ENCODE results near the gene OAS2.
A peak's percentile ranks its signal among the peaks of the same experiment; 100 is the strongest.
"Not testable (repeated sequence)": the region's sequence is repeated elsewhere in the genome, so short reads cannot be mapped to it uniquely, and the experiment has no call there.

Gene OAS2

GRCh38 chr12:112980491-112981158, 2.3 kb downstream of the OAS2 start:
- DNase-seq (ENCODE audit: low spot score): no peak

GRCh38 chr12:112985642-112986290, 7.4 kb downstream of the OAS2 start:
- DNase-seq (ENCODE audit: low spot score): no peak

- DNase-seq (ENCODE audit: low spot score): no peak
Measured at GRCh38 chr12:112986291-112986800, 8.0 kb downstream of the OAS2 start.

- DNase-seq (ENCODE audit: low spot score): no peak
Measured at GRCh38 chr12:112987561-112987960, 9.2 kb downstream of the OAS2 start.

GRCh38 chr12:112988224-112988623, 9.9 kb downstream of the OAS2 start:
- no peak for DNase-seq (ENCODE audit: low spot score)

- DNase-seq (ENCODE audit: low spot score): not testable (repeated sequence)
Measured at GRCh38 chr12:112988823-112989385, 10.6 kb downstream of the OAS2 start.

GRCh38 chr12:112989806-112990205, 11.5 kb downstream of the OAS2 start:
- DNase-seq (ENCODE audit: low spot score): no peak

GRCh38 chr12:112992541-112993398, 14.5 kb downstream of the OAS2 start:
- peak; percentile 73 for DNase-seq (ENCODE audit: low spot score)

GRCh38 chr12:112995008-112995407, 16.7 kb downstream of the OAS2 start:
- no peak for DNase-seq (ENCODE audit: low spot score)

GRCh38 chr12:112996501-112996900, 18.2 kb downstream of the OAS2 start:
- DNase-seq (ENCODE audit: low spot score): no peak

- DNase-seq (ENCODE audit: low spot score): no peak
Measured at GRCh38 chr12:112997506-112997905, 19.2 kb downstream of the OAS2 start.

GRCh38 chr12:112998987-112999767, 20.9 kb downstream of the OAS2 start:
- DNase-seq (ENCODE audit: low spot score): no peak

- no peak for DNase-seq (ENCODE audit: low spot score)
Measured at GRCh38 chr12:113000433-113000832, 22.1 kb downstream of the OAS2 start.

- no peak for DNase-seq (ENCODE audit: low spot score)
Measured at GRCh38 chr12:113002155-113002554, 23.8 kb downstream of the OAS2 start.

- no peak for DNase-seq (ENCODE audit: low spot score)
Measured at GRCh38 chr12:113002676-113003075, 24.4 kb downstream of the OAS2 start.

GRCh38 chr12:113003636-113004035, 25.3 kb downstream of the OAS2 start:
- no peak for DNase-seq (ENCODE audit: low spot score)

- peak; percentile 6 for DNase-seq (ENCODE audit: low spot score)
Measured at GRCh38 chr12:113005762-113006161, 27.4 kb downstream of the OAS2 start.

- DNase-seq (ENCODE audit: low spot score): no peak
Measured at GRCh38 chr12:113006206-113006605, 27.9 kb downstream of the OAS2 start.

- DNase-seq (ENCODE audit: low spot score): no peak
Measured at GRCh38 chr12:113006641-113007040, 28.3 kb downstream of the OAS2 start.

- DNase-seq (ENCODE audit: low spot score): no peak
Measured at GRCh38 chr12:113007166-113007565, 28.8 kb downstream of the OAS2 start.

- DNase-seq (ENCODE audit: low spot score): no peak
Measured at GRCh38 chr12:113010701-113011100, 32.4 kb downstream of the OAS2 start.

GRCh38 chr12:113014565-113014964, 36.2 kb downstream of the OAS2 start:
- no peak for DNase-seq (ENCODE audit: low spot score)

Measured in cerebellar cortex (tissue), 1 donor.